ENCODE results near the gene LRCH1. TPM values are rescaled to one million over a fixed set of nuclear protein-coding genes. Genes with fewer than 3 reads are reported as not detected.

LRCH1 gene
- polyA plus RNA-seq, 1 of the 3 experiments (the other 2 are of a cell fraction), result 5.5 TPM

DNA sequence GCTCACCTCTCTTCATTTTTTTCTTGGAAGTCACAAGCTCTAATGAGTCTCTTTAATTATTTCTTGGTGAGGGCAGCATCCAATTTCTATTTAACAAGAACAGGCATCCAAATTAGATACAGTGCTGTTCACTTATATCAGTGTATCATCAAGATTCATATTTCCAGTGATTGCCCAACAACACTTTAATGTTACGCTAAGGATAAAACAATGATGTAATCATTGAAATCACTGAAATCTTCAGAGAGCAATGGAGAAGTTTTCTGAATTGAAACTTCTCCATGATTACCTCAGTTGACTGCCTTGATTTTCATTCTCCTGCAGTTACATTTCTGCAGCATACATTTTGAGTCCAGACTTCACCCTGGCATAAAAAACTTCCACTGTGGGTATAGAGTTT is 17.1 kb upstream of the LRCH1 start (continued):
- TF ChIP-seq PBX3 (IDR thresholded peaks at IDR 0.05), result no peak
- no peak for TF ChIP-seq RXRA (IDR thresholded peaks at IDR 0.05; ENCODE audit: borderline replicate concordance, low read depth)
- TF ChIP-seq RCOR1 (IDR thresholded peaks at IDR 0.05; ENCODE audit: low read length), result no peak
- TF ChIP-seq EZH2phosphoT487 (IDR thresholded peaks at IDR 0.05; ENCODE audit: borderline replicate concordance, low read depth), result no peak
- TF ChIP-seq SMC3 (IDR thresholded peaks at IDR 0.05; ENCODE audit: low read depth, low read length), result no peak

GRCh38 chr13:46536341-46536740 is 16.6 kb upstream of the LRCH1 start:
- H3K27me3 ChIP-seq (ENCODE audit: insufficient read depth), result no peaks in the 10 kb centered on the region
- peaks cover 2 to 5% of the 10 kb centered on the region in 2 experiments; a peak in 2 of 4 replicates for H3K4me1 ChIP-seq (ENCODE audit: control insufficient read depth in 1 of 2, insufficient read depth in 2 of 2, low read depth in 1 of 2, low read length in 1 of 2)
- H3K9me3 ChIP-seq, result no peaks in the 10 kb centered on the region
- no peak for TF ChIP-seq MXI1 (IDR thresholded peaks at IDR 0.05; ENCODE audit: low read depth, low read length)
- TF ChIP-seq SMC3 (IDR thresholded peaks at IDR 0.05; ENCODE audit: low read depth, low read length), result no peak
- TF ChIP-seq EP300 (IDR thresholded peaks at IDR 0.05; ENCODE audit: borderline replicate concordance in 1 of 2, low read depth in 1 of 2, low read length in 1 of 2), result no peak
- no peak for TF ChIP-seq RAD21 (IDR thresholded peaks at IDR 0.05; ENCODE audit: low read length)
- TF ChIP-seq, protein P1, sequence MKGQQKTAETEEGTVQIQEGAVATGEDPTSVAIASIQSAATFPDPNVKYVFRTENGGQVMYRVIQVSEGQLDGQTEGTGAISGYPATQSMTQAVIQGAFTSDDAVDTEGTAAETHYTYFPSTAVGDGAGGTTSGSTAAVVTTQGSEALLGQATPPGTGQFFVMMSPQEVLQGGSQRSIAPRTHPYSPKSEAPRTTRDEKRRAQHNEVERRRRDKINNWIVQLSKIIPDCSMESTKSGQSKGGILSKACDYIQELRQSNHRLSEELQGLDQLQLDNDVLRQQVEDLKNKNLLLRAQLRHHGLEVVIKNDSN (IDR thresholded peaks at IDR 0.05; ENCODE audit: borderline replicate concordance, low read depth), result no peak
- no peak for TF ChIP-seq CHD2 (IDR thresholded peaks at IDR 0.05; ENCODE audit: low read length, partially characterized antibody)
- H4K20me1 ChIP-seq (ENCODE audit: insufficient read depth), result no peaks in the 10 kb centered on the region
- 96% methylated on average over 2 of the region's 2 CpGs for WGBS (ENCODE audit: low lambda C conversion rate)
- H3K4me3 ChIP-seq (ENCODE audit: low read depth in 2 of 2, low read length in 1 of 2), result no peak overlapping the region
- ChIA-PET POLR2A (no interaction called here), CTCF (interaction anchor here (1.6 to 4.2 kb wide), 2 partner anchors 15 to 184 kb away, joined by 9 to 21 read pairs; no protein-coding TSS in a partner anchor)
- no peaks in the 10 kb centered on the region for H3F3A ChIP-seq (replicated peaks; ENCODE audit: insufficient read depth)
- no peak overlapping the region for H3K27ac ChIP-seq (ENCODE audit: low read depth in 2 of 2, low read length in 1 of 2)
- no peak overlapping the region for H3K4me2 ChIP-seq
- H3K9me2 ChIP-seq, result no peaks in the 10 kb centered on the region
- DNase-seq, result no peak
- no peaks in the 10 kb centered on the region for H3K79me2 ChIP-seq (ENCODE audit: insufficient read depth)
- H3K9ac ChIP-seq, result no peak overlapping the region
- H3K36me3 ChIP-seq (replicated peaks in 1 of 2; ENCODE audit: control insufficient read depth in 1 of 2, insufficient read depth in 2 of 2, low read length in 1 of 2), result no peaks in the 10 kb centered on the region
- no peak overlapping the region for H2AFZ ChIP-seq (ENCODE audit: low read depth)

GRCh38 chr13:46539231-46539630 is 13.7 kb upstream of the LRCH1 start:
- Histone ChIP-seq H3K79me2 (ENCODE audit: insufficient read depth) (no peaks in the 10 kb centered on the region), H3K4me3 (ENCODE audit: low read depth in 2 of 2, low read length in 1 of 2) (no peak overlapping the region), H3K9me2 (no peaks in the 10 kb centered on the region), H2AFZ (ENCODE audit: low read depth) (no peak overlapping the region), H3K4me1 (ENCODE audit: control insufficient read depth in 1 of 2, insufficient read depth in 2 of 2, low read depth in 1 of 2, low read length in 1 of 2) (no peaks in the 10 kb centered on the region), H3K27ac (ENCODE audit: low read depth in 2 of 2, low read length in 1 of 2) (no peak overlapping the region), H3K9ac (no peak overlapping the region), H3K9me3 (no peaks in the 10 kb centered on the region), H3F3A (replicated peaks; ENCODE audit: insufficient read depth) (no peaks in the 10 kb centered on the region), H3K4me2 (no peak overlapping the region), H4K20me1 (ENCODE audit: insufficient read depth) (no peaks in the 10 kb centered on the region), H3K36me3 (replicated peaks in 1 of 2; ENCODE audit: control insufficient read depth in 1 of 2, insufficient read depth in 2 of 2, low read length in 1 of 2) (no peaks in the 10 kb centered on the region), H3K27me3 (ENCODE audit: insufficient read depth) (no peaks in the 10 kb centered on the region)
- no peak for TF ChIP-seq RXRA (IDR thresholded peaks at IDR 0.05; ENCODE audit: borderline replicate concordance, low read depth)
- TF ChIP-seq NFIC (IDR thresholded peaks at IDR 0.05; ENCODE audit: borderline replicate concordance), result no peak
- CTCF ChIA-PET, result interaction anchor here (2.4 kb wide), 1 partner anchor 13 kb away, joined by 5 read pairs; no protein-coding TSS in a partner anchor
- DNase-seq, result no peak
- POLR2A ChIA-PET, result no interaction called here
- WGBS (ENCODE audit: low lambda C conversion rate), result 94% methylated on average over 3 of the region's 3 CpGs

Data from SK-N-SH (cell line).